Stimulated activated CD4-positive, alpha-beta T cell treated with anti-CD3 and anti-CD28 coated beads, Interleukin-4, amount 100 ng/mL, for 4 hours (primary cell): ENCODE measurements around the gene MAN1B1.

Experiments used
- DNase-seq, 2 experiments: peaks; one replicate each; pipeline ENCODE4 v3.0.0-alpha.2; 2020

The MAN1B1 gene

GRCh38 chr9:137086531-137087408 lies at the start of gene MAN1B1:
MAN1B1 (plus strand) TSS chr9:137086985; CDS start chr9:137087000, 15 bp downstream.
- peak; percentile 99 to 100 for DNase-seq

- DNase-seq = no peak
These were observed 49.8 kb upstream of the MAN1B1 start for GRCh38 chr9:137037035-137037434.

- no peak for DNase-seq
These were observed 49.3 kb upstream of the MAN1B1 start for GRCh38 chr9:137037483-137037882.

GRCh38 chr9:137038916-137039315 lies 47.9 kb upstream of the MAN1B1 start:
- no peak for DNase-seq

- no peak for DNase-seq
These were observed 47.0 kb upstream of the MAN1B1 start for GRCh38 chr9:137039611-137040366.

GRCh38 chr9:137040568-137040967 lies 46.2 kb upstream of the MAN1B1 start:
- DNase-seq = no peak

GRCh38 chr9:137041124-137041523 lies 45.7 kb upstream of the MAN1B1 start:
- DNase-seq = no peak

- DNase-seq = no peak
These were observed 43.7 kb upstream of the MAN1B1 start for GRCh38 chr9:137042751-137043727.

GRCh38 chr9:137044037-137044436 lies 42.7 kb upstream of the MAN1B1 start:
- DNase-seq = no peak

- DNase-seq = no peak
These were observed 42.1 kb upstream of the MAN1B1 start for GRCh38 chr9:137044502-137045177.

- DNase-seq = no peak
These were observed 41.3 kb upstream of the MAN1B1 start for GRCh38 chr9:137045294-137046087.

- DNase-seq = peak; percentile 65 to 79
These were observed 40.5 kb upstream of the MAN1B1 start, which contains the start of gene NPDC1 for GRCh38 chr9:137046088-137046787. NPDC1 (minus strand) TSS chr9:137046177; CDS start chr9:137045989, 188 bp downstream.

GRCh38 chr9:137048655-137049543 lies 37.9 kb upstream of the MAN1B1 start:
- no peak for DNase-seq

- DNase-seq = peak in 1 of 2 experiments; percentile 56
These were observed 37.0 kb upstream of the MAN1B1 start for GRCh38 chr9:137049544-137050449.

- DNase-seq = no peak
These were observed 36.2 kb upstream of the MAN1B1 start for GRCh38 chr9:137050570-137050969.

GRCh38 chr9:137051145-137051724 lies 35.5 kb upstream of the MAN1B1 start:
- DNase-seq = no peak

- DNase-seq = no peak
These were observed 34.5 kb upstream of the MAN1B1 start for GRCh38 chr9:137052293-137052692.
